Coronary artery (tissue), 2 donors: ENCODE data around the gene RNF149.
"Not testable (repeated sequence)": the region's sequence is repeated elsewhere in the genome, so short reads cannot be mapped to it uniquely, and the experiment has no call there.

Experiments
- DNase-seq: peaks from one replicate; pipeline ENCODE4 v3.0.0-alpha.2; 2017; ENCODE audit warnings: low spot score
- H3K27ac ChIP-seq, 2 donors: fragments of 200-600 bp; sonication (generic); one replicate each; pipeline ENCODE4 v1.5.1; 2016 to 2019
- H3K4me3 ChIP-seq: fragments of 200-600 bp; sonication (generic); 2 replicates; pipeline ENCODE4 v1.5.1; 2016; ENCODE audit warnings: mild to moderate bottlenecking, moderate library complexity
- TF ChIP-seq, protein P1 (sequence below): fragments of 200-600 bp; sonication (generic); IDR thresholded peaks from one replicate; pipeline ENCODE4 v1.5.1; 2019; ENCODE audit warnings: antibody characterized with exemption

RNF149 gene

DNA sequence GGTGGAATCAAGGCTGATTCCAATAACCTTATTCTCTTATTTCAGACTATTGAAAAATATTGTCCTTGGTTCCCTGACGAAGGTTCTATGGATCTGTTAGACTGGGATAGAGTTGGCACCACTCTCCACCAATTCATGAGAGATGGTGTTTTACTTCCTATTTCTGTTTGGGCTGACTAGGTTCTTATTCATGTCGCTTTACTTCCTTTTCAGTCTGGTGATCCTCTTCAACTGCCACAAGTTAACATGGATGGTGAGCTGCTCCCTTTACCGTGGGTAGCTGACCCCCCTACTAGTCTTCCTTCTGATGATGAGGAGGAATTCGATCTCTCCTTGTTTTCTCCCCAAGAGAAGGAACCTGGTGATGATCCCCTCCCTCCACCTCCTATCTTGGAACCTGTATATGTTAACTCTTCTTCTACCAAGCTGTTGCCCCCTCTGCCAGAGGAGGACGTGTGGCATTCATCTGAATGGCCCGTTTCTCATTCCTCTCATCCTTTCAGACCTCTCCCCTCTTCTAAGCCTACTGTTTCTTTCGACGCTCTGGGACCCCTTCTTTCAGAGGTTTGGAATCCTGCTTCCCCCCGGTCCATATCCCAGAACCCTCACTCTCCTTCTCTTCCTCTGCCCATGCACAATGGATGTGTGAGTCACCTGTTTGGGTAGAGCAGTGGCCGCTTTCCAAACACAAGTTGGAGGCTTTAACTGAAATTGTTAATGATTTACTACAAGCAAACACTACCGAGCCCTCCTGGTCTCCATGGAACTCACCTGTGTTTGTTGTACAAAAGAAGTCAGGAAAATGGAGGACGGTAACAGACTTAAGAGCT lies 69.4 kb downstream of the RNF149 start:
- TF ChIP-seq, protein P1, sequence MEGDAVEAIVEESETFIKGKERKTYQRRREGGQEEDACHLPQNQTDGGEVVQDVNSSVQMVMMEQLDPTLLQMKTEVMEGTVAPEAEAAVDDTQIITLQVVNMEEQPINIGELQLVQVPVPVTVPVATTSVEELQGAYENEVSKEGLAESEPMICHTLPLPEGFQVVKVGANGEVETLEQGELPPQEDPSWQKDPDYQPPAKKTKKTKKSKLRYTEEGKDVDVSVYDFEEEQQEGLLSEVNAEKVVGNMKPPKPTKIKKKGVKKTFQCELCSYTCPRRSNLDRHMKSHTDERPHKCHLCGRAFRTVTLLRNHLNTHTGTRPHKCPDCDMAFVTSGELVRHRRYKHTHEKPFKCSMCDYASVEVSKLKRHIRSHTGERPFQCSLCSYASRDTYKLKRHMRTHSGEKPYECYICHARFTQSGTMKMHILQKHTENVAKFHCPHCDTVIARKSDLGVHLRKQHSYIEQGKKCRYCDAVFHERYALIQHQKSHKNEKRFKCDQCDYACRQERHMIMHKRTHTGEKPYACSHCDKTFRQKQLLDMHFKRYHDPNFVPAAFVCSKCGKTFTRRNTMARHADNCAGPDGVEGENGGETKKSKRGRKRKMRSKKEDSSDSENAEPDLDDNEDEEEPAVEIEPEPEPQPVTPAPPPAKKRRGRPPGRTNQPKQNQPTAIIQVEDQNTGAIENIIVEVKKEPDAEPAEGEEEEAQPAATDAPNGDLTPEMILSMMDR, result no peak
- no peak for DNase-seq
- no peak overlapping the region for H3K4me3 ChIP-seq
- H3K27ac ChIP-seq, result no peak overlapping the region

DNA sequence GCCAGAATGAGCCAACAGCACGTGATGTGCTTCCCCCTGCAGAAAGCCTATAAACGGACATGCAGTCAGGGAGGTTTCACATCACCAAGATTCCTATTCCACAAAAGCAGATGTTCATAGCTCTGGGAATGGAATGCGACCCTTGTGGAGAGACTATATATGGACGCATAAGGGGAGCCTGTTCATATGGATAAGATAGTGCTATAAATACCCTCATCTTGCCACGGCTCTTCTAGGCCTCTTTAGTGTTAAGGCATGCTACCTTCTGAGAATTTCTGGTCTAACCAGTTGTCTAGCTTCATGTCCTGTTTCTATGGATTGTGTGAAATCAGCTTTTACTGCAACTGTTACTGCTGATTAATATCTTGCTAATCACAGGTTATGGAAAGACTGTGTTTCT lies 70.6 kb downstream of the RNF149 start:
- not testable (repeated sequence) for H3K4me3 ChIP-seq, H3K27ac ChIP-seq, DNase-seq

DNA sequence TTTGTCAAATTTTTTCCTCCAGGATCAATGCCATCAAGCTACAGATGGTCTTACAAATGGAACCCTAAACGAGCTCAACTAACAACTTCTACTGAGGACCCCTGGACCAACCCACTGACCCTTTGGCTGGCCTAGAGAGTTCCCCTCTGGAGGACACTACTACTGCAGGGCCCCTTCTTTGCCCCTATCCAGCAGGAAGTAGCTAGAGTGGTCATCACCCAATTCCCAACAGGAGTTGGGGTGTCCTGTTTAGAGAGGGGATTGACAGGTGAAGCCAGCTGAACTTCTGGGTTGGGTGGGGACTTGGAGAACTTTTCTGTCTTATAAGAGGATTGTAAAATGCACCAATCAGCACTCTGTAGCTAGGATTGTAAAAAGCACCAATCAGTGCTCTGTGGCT lies 72.5 kb downstream of the RNF149 start:
- H3K4me3 ChIP-seq, DNase-seq, H3K27ac ChIP-seq: not testable (repeated sequence)

DNA sequence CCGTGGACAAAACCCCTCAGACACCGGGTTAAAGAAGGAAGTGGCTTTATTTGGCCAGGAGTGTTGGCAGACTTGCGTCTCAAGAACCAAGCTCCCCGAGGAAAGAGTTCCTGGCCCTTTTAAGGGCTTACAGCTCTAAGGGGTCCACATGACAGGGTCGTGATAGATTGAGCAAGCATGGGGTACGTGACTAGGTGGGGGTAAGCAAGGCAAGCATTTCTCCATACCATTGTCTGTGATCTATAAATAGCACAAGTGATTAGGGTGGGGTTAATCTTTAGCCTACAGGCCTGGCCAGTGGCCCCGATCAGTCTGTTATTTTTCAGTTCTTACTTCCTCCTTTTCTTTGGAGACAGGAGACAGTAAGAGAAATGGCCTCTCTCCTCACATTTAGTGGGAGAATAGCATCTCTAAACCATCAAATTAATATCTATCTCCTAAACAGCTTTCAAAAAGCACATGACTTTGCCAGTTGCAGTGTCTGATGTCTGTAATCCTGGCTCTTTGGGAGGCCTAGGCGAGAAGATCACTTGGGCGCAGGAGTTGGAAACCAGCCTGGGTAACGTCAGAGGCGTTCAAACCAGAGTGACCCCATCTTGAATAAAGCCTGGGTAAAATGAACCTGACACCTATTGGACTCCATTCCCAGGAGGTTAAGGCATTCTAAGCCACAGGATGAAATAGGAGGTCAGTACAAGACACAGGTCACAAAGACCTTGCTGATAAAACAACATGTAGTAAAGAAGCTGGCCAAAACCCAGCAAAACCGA lies 74.1 kb downstream of the RNF149 start:
- H3K4me3 ChIP-seq, result no peak overlapping the region
- no peak overlapping the region for H3K27ac ChIP-seq
- TF ChIP-seq, protein P1, result no peak
- no peak for DNase-seq

DNA sequence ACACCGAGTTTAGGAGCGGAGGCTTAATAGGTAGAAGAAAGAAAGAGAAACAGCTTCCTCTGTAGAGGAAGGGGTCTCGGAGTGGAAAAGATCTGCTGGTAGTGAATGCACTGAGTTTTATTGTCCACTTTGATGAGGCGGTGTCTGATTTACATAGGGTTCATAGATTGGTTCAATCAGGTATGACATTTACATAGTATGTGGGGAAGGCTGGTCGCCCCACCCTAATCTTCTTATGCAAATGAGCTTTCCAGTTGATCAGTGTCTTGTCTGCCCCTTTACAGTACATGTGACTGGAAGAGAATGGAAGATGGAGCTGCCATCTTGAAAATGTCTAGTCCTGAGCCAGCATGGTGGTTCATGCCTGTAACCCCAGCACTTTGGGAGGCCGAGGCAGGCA lies 75.7 kb downstream of the RNF149 start:
- no peak overlapping the region for H3K27ac ChIP-seq
- TF ChIP-seq, protein P1, result no peak

DNA sequence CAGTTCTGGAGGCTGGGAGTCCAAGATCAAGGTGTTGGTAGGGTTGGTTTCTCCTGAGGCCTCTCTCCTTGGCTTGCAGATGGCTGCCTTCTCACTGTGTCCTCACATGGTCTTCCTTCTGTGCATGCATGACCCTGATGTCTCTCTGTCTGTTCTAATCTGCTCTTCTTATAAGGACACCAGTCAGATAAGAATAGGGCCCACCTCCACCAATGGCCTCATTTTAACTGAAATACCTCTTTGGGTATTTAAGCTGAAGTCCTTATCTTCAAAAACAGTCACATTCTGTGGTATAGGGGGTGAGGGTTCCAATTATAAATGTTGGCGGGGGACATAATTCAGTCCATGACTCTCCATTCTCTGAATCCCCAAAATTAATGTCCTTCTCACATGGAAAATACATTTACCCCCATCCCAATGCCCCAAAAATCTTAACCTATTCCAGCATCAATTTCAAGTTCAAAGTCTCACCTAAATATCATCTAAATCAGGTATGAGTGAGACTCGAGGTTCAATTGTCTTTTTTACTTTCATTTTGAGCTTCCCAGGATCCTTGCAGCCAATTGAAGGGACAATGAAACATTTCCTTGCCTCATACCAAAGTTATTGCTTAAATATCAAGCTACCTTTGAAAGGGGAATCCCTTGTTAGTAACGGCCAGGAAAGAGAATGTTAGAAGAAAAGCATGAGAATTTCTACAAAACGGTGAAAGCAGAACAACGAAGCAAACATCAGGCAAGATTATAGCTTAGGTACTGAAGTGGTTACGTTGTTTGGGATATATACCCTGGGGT lies 76.4 kb downstream of the RNF149 start:
- Histone ChIP-seq H3K27ac (no peak overlapping the region), H3K4me3 (no peak overlapping the region)
- DNase-seq, result no peak
- TF ChIP-seq, protein P1, result no peak

More for the DNA sequence above, 75.7 kb downstream of the RNF149 start:
- H3K4me3 ChIP-seq, result no peak overlapping the region
- no peak for DNase-seq

DNA sequence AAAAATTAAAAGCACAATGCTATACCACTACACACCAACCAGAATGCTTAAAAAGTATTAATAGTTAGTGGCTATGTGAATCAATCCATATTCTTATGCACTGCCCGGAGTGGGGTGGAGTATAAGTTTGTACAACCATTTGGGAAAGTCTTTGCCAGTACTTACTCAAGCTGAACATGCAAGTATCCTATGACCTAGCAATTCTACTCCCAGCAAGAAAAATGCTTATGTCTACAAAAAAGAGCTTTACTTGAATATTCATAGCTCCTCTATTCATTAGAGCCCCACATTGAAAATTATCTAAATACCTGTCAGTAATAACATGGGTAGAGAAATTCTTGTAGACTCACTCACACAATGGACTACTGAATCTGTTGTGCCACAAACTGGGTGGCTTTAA lies 77.3 kb downstream of the RNF149 start:
- TF ChIP-seq, protein P1, result no peak
- DNase-seq, result no peak
- H3K4me3 ChIP-seq, result no peak overlapping the region
- H3K27ac ChIP-seq, result no peak overlapping the region
